ENCODE results near the gene STK36. TPM values are rescaled to one million over a fixed set of nuclear protein-coding genes. Genes with fewer than 3 reads are reported as not detected.

The STK36 gene
- total and polyA plus RNA-seq, 2 donors (not counting 3 experiments of a cell fraction or from before 2014, with no cell fraction given), result 40.9 to 65.2 TPM

- Histone ChIP-seq H3K4me3 (replicated peaks in 1 of 3; ENCODE audit: insufficient read depth in 1 of 3, low read depth in 1 of 3, low read length in 3 of 3) (no peak overlapping the region), H3K36me3 (ENCODE audit: control insufficient read depth in 2 of 2, extremely low read depth in 1 of 2, insufficient read depth in 2 of 2, low read length in 2 of 2) (peaks cover 20 to 34% of the 10 kb centered on the region in 2 experiments), H3K79me2 (ENCODE audit: control insufficient read depth, insufficient read depth, low read length) (no peaks in the 10 kb centered on the region), H3K9me1 (replicated peaks; ENCODE audit: control insufficient read depth, extremely low read depth, insufficient read depth, low read length) (no peaks in the 10 kb centered on the region), H3K9me3 (replicated peaks; ENCODE audit: control insufficient read depth, insufficient read depth, low read length) (no peaks in the 10 kb centered on the region), H3K27me3 (ENCODE audit: control insufficient read depth in 2 of 2, insufficient read depth in 2 of 2, low read length in 2 of 2) (no peaks in the 10 kb centered on the region), H3K9ac (replicated peaks; ENCODE audit: extremely low read depth, insufficient read depth, low read length) (no peak overlapping the region), H3K27ac (ENCODE audit: insufficient read depth, low read depth, low read length) (no peak overlapping the region), H3K4me2 (ENCODE audit: insufficient read depth, low read length) (no peak overlapping the region), H4K20me1 (replicated peaks; ENCODE audit: control insufficient read depth, extremely low read depth, insufficient read depth, low read length) (no peaks in the 10 kb centered on the region), H3K4me1 (ENCODE audit: control insufficient read depth, extremely low read depth, insufficient read depth, low read length) (no peaks in the 10 kb centered on the region), H2AFZ (ENCODE audit: low read depth, low read length) (no peak overlapping the region)
- POLR2A ChIA-PET, result no interaction called here
- DNase-seq (ENCODE audit: low read depth, low spot score), result no peak
- no peak for TF ChIP-seq FOS (IDR thresholded peaks at IDR 0.05; ENCODE audit: borderline replicate concordance, insufficient read depth, low read length)
- TF ChIP-seq, protein P1, sequence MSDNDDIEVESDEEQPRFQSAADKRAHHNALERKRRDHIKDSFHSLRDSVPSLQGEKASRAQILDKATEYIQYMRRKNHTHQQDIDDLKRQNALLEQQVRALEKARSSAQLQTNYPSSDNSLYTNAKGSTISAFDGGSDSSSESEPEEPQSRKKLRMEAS (IDR thresholded peaks at IDR 0.05; ENCODE audit: insufficient read depth, insufficient read length), result no peak
- TF ChIP-seq POLR2A (IDR thresholded peaks at IDR 0.05; ENCODE audit: low read depth, low read length), result no peak
- no peak for TF ChIP-seq EZH2 (IDR thresholded peaks at IDR 0.05; ENCODE audit: borderline replicate concordance, low read depth, low read length, severe bottlenecking)
- TF ChIP-seq JUN (IDR thresholded peaks at IDR 0.05; ENCODE audit: borderline replicate concordance, insufficient read depth, insufficient read length, low read depth), result no peak
- TF ChIP-seq POLR2AphosphoS5 (IDR thresholded peaks at IDR 0.05; ENCODE audit: insufficient read depth, low read depth, low read length), result no peak
- TF ChIP-seq, protein P2, sequence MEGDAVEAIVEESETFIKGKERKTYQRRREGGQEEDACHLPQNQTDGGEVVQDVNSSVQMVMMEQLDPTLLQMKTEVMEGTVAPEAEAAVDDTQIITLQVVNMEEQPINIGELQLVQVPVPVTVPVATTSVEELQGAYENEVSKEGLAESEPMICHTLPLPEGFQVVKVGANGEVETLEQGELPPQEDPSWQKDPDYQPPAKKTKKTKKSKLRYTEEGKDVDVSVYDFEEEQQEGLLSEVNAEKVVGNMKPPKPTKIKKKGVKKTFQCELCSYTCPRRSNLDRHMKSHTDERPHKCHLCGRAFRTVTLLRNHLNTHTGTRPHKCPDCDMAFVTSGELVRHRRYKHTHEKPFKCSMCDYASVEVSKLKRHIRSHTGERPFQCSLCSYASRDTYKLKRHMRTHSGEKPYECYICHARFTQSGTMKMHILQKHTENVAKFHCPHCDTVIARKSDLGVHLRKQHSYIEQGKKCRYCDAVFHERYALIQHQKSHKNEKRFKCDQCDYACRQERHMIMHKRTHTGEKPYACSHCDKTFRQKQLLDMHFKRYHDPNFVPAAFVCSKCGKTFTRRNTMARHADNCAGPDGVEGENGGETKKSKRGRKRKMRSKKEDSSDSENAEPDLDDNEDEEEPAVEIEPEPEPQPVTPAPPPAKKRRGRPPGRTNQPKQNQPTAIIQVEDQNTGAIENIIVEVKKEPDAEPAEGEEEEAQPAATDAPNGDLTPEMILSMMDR (IDR thresholded peaks at IDR 0.05; ENCODE audit: extremely low read depth in 1 of 2, insufficient read depth in 1 of 2, low read depth in 1 of 2, low read length in 2 of 2), result no peak
- no peak for TF ChIP-seq GATA2 (IDR thresholded peaks at IDR 0.05; ENCODE audit: insufficient read depth, insufficient read length, low read depth, low read length)
- TF ChIP-seq MYC (IDR thresholded peaks at IDR 0.05; ENCODE audit: low read depth, low read length), result no peak
- BruUV-seq (replicated peaks), result no TSS peak
- dilution Hi-C loops (cut with MboI; ENCODE audit: extremely low pct_ligation_motif_present, low sequenced_read_pairs), result no loop called here
- CTCF ChIA-PET, result interaction anchor here (1.0 to 4.2 kb wide), 6 partner anchors 10 to 102 kb away, joined by 3 to 26 read pairs (median 4); no protein-coding TSS in a partner anchor
- intact Hi-C loops (cut with micrococcal nuclease), result no loop called here
- no peak for FAIRE-seq
Measured at GRCh38 chr2:218745559-218746469, 73.9 kb downstream of the STK36 start.
